H9 (cell line): ENCODE measurements around the gene ITGB1BP1. TPM values are rescaled to one million over a fixed set of nuclear protein-coding genes. Genes with fewer than 3 reads are reported as not detected.

ENCODE experiments used
- DNase-seq: peaks from one replicate; pipeline ENCODE4 v3.0.0-alpha.2; 2017
- H2AFZ ChIP-seq: one replicate; pipeline ENCODE4 v1.6.1; 2013; ENCODE audit warnings: mild to moderate bottlenecking, low read length, control low read depth, moderate library complexity
- H2AK5ac ChIP-seq: 2 replicates; pipeline ENCODE4 v1.6.1; 2013; ENCODE audit warnings: low read length, control low read depth, mixed read lengths; ENCODE audit not compliant: insufficient read length
- H2BK120ac ChIP-seq: one replicate; pipeline ENCODE4 v1.6.1; 2013; ENCODE audit warnings: low read depth, mild to moderate bottlenecking, low read length, control low read depth, inconsistent platforms; ENCODE audit not compliant: poor library complexity, severe bottlenecking
- H2BK12ac ChIP-seq: 2 replicates; pipeline ENCODE4 v1.6.1; 2013; ENCODE audit warnings: low read length, control low read depth, mixed read lengths, low read depth; ENCODE audit not compliant: insufficient read length
- H2BK15ac ChIP-seq: 2 replicates; pipeline ENCODE4 v1.6.1; 2013; ENCODE audit warnings: low read depth, low read length, control low read depth
- H2BK20ac ChIP-seq: one replicate; pipeline ENCODE4 v1.6.1; 2013; ENCODE audit warnings: low read depth, mild to moderate bottlenecking, low read length, control low read depth, inconsistent platforms; ENCODE audit not compliant: poor library complexity, severe bottlenecking
- H2BK5ac ChIP-seq: 2 replicates; pipeline ENCODE4 v1.6.1; 2013; ENCODE audit warnings: low read length, control low read depth, mixed read lengths; ENCODE audit not compliant: insufficient read length
- H3K14ac ChIP-seq: 2 replicates; pipeline ENCODE4 v1.6.1; 2013; ENCODE audit warnings: low read length, control low read depth; ENCODE audit not compliant: insufficient read depth
- H3K18ac ChIP-seq: 2 replicates; pipeline ENCODE4 v1.6.1; 2013; ENCODE audit warnings: low read depth, mild to moderate bottlenecking, mixed read lengths, low read length, control low read depth; ENCODE audit not compliant: insufficient read length
- H3K23ac ChIP-seq: 2 replicates; pipeline ENCODE4 v1.6.1; 2013; ENCODE audit warnings: low read length, control low read depth, mixed read lengths, low read depth; ENCODE audit not compliant: insufficient read length
- H3K23me2 ChIP-seq: 2 replicates; pipeline ENCODE4 v1.6.1; 2013; ENCODE audit warnings: low read depth, mild to moderate bottlenecking, mixed read lengths, low read length, control low read depth; ENCODE audit not compliant: insufficient read length, poor library complexity, severe bottlenecking
- H3K27ac ChIP-seq: 2 replicates; pipeline ENCODE4 v1.5.1; 2013; ENCODE audit warnings: low read length, control low read depth, mixed read lengths, low read depth; ENCODE audit not compliant: insufficient read length
- H3K27me3 ChIP-seq: 2 replicates; pipeline ENCODE4 v1.6.1; 2013; ENCODE audit warnings: low read length, control low read depth, inconsistent platforms; ENCODE audit not compliant: insufficient read depth
- H3K4ac ChIP-seq: 2 replicates; pipeline ENCODE4 v1.6.1; 2013; ENCODE audit warnings: low read depth, mild to moderate bottlenecking, control low read depth, inconsistent platforms, low read length, moderate library complexity
- H3K4me1 ChIP-seq: 2 replicates; pipeline ENCODE4 v1.6.1; 2013; ENCODE audit warnings: low read length, control low read depth, inconsistent platforms; ENCODE audit not compliant: insufficient read depth
- H3K4me2 ChIP-seq: 2 replicates; pipeline ENCODE4 v1.6.1; 2013; ENCODE audit warnings: low read length, control low read depth, mixed read lengths; ENCODE audit not compliant: insufficient read length, insufficient read depth
- H3K56ac ChIP-seq: 2 replicates; pipeline ENCODE4 v1.6.1; 2013; ENCODE audit warnings: low read depth, mild to moderate bottlenecking, mixed read lengths, low read length, control low read depth; ENCODE audit not compliant: insufficient read length
- H3K79me1 ChIP-seq: 2 replicates; pipeline ENCODE4 v1.6.1; 2013; ENCODE audit warnings: low read depth, mild to moderate bottlenecking, moderate library complexity, low read length, control low read depth, inconsistent platforms; ENCODE audit not compliant: insufficient read depth, poor library complexity, severe bottlenecking
- H3K79me2 ChIP-seq: 2 replicates; pipeline ENCODE4 v1.6.1; 2013; ENCODE audit warnings: low read length, control low read depth, inconsistent platforms; ENCODE audit not compliant: insufficient read depth
- H3K9ac ChIP-seq: 2 replicates; pipeline ENCODE4 v1.6.1; 2013; ENCODE audit warnings: low read length, control low read depth, mixed read lengths; ENCODE audit not compliant: insufficient read length; ENCODE audit errors: extremely low read depth
- H3K9me3 ChIP-seq: one replicate; pipeline ENCODE4 v1.6.1; 2013; ENCODE audit warnings: low read depth, low read length, inconsistent platforms; ENCODE audit not compliant: control insufficient read depth
- H3T11ph ChIP-seq: one replicate; pipeline ENCODE4 v1.6.1; 2013; ENCODE audit warnings: mild to moderate bottlenecking, low read length, control low read depth, inconsistent platforms
- H4K20me1 ChIP-seq: one replicate; pipeline ENCODE4 v1.6.1; 2013; ENCODE audit not compliant: control insufficient read depth, insufficient read length, insufficient read depth
- H4K5ac ChIP-seq: 2 replicates; pipeline ENCODE4 v1.6.1; 2013; ENCODE audit warnings: low read depth, mild to moderate bottlenecking, mixed read lengths, low read length, control low read depth; ENCODE audit not compliant: insufficient read length
- H4K8ac ChIP-seq: replicated peaks from 2 replicates; pipeline ENCODE4 v1.6.1; 2013; ENCODE audit warnings: low read length, control low read depth, mixed read lengths, low read depth; ENCODE audit not compliant: insufficient read length
- H4K91ac ChIP-seq: 2 replicates; pipeline ENCODE4 v1.6.1; 2013; ENCODE audit warnings: low read depth, mild to moderate bottlenecking, moderate library complexity, mixed read lengths, low read length, control low read depth; ENCODE audit not compliant: insufficient read length
- H3K27ac Mint-ChIP-seq, 3 experiments: 2 replicates in 2 of 3; 3 replicates in 1 of 3; pipeline ENCODE4 v1.8.0; 2020 to 2021; ENCODE audit warnings: mixed read lengths in 3 of 3, mild to moderate bottlenecking in 1 of 3, moderate library complexity in 1 of 3
- H3K27me3 Mint-ChIP-seq: 2 replicates; pipeline ENCODE4 v1.8.0; 2021; ENCODE audit warnings: low read depth, mild to moderate bottlenecking, moderate library complexity, mixed read lengths
- H3K36me3 Mint-ChIP-seq, 3 experiments: 2 replicates in 2 of 3; 3 replicates in 1 of 3; pipeline ENCODE4 v1.8.0; 2020 to 2021; ENCODE audit warnings: low read depth in 3 of 3, mixed read lengths in 3 of 3; ENCODE audit not compliant: insufficient read depth in 1 of 3
- H3K4me1 Mint-ChIP-seq, 2 experiments: 2 replicates each; pipeline ENCODE4 v1.8.0; 2020; ENCODE audit warnings: mixed read lengths in 2 of 2
- H3K4me3 Mint-ChIP-seq, 2 experiments: 2 replicates in 1 of 2; 3 replicates in 1 of 2; pipeline ENCODE4 v1.8.0; 2020 to 2021; ENCODE audit warnings: mild to moderate bottlenecking in 2 of 2, mixed read lengths in 2 of 2, moderate library complexity in 1 of 2
- H3K9me3 Mint-ChIP-seq, 2 experiments: 2 replicates in 1 of 2; 3 replicates in 1 of 2; pipeline ENCODE4 v1.8.0; 2020; ENCODE audit warnings: mild to moderate bottlenecking in 2 of 2, mixed read lengths in 2 of 2, moderate library complexity in 1 of 2
- CTCF ChIP-seq: fragments of 200-600 bp; sonication (generic); conservative IDR thresholded peaks from 3 replicates; pipeline ENCODE4 v1.8.0; 2021; ENCODE audit warnings: antibody characterized with exemption, mild to moderate bottlenecking
- WGBS: extraction: QIAGEN DNeasy Blood & Tissue Kit; methylation state at CpG from one replicate; pipeline ENCODE4 v1.1.7; 2013; ENCODE audit warnings: missing lambda C conversion rate, low lambda C conversion rate, mixed read lengths; ENCODE audit not compliant: insufficient read length; ENCODE audit errors: extremely low coverage; 5-methylcytosine and 5-hydroxymethylcytosine counted together
- total RNA-seq: library from RNA; stranded (reverse); gene quantifications from 2 replicates; pipeline ENCODE4 v1.2.1, GENCODE V29; 2021

Gene ITGB1BP1
- total RNA-seq, 1 experiment from 2014 or later, result 38.7 TPM

GRCh38 chr2:9440058-9440727, 16.9 kb upstream of the ITGB1BP1 start:
- Histone ChIP-seq H3K79me1 (no peaks in the 10 kb centered on the region), H3K79me2 (no peaks in the 10 kb centered on the region), H4K91ac (no peak overlapping the region), H3K27ac (no peak overlapping the region), H3K9me3 (no peaks in the 10 kb centered on the region), H2BK12ac (no peak overlapping the region), H4K20me1 (no peaks in the 10 kb centered on the region), H2AFZ (no peak overlapping the region), H3K27me3 (no peaks in the 10 kb centered on the region), H3K56ac (no peak overlapping the region), H3K4ac (no peak overlapping the region), H3K4me2 (no peak overlapping the region), H3K4me1 (no peaks in the 10 kb centered on the region), H4K8ac (no peak overlapping the region), H2AK5ac (no peak overlapping the region), H2BK5ac (no peak overlapping the region), H2BK20ac (no peak overlapping the region), H3K23ac (no peak overlapping the region), H3K9ac (no peak overlapping the region), H4K5ac (no peak overlapping the region), H3K23me2 (no peaks in the 10 kb centered on the region), H2BK120ac (no peak overlapping the region), H3K14ac (no peak overlapping the region), H3K18ac (no peak overlapping the region), H2BK15ac (no peak overlapping the region), H3T11ph (no peak overlapping the region)
- Mint-ChIP-seq H3K36me3 (peaks cover 35 to 72% (median 68%) of the 10 kb centered on the region in 3 experiments; a peak in 6 of 7 replicates), H3K27me3 (no peaks in the 10 kb centered on the region), H3K4me1 (no peaks in the 10 kb centered on the region), H3K9me3 (no peaks in the 10 kb centered on the region), H3K4me3 (no peak overlapping the region), H3K27ac (no peak overlapping the region)
- no peak for TF ChIP-seq CTCF
- DNase-seq, result no peak
- no CpG with 5 or more reads among the region's 1 CpG for WGBS
